DOHH2 (cell line): ENCODE data around the gene PPIA.

ENCODE experiments used
- H3F3A ChIP-seq: fragments of 200-600 bp; sonication (generic), shearing (Covaris generic); 2 replicates; pipeline ENCODE4 v1.6.0; 2016; ENCODE audit warnings: antibody characterized with exemption, mild to moderate bottlenecking; ENCODE audit not compliant: control insufficient read depth, insufficient read depth
- H3K27ac ChIP-seq: fragments of 200-600 bp; sonication (generic); 2 replicates; pipeline ENCODE4 v1.5.1; 2014; ENCODE audit warnings: low read depth, mild to moderate bottlenecking, low read length, moderate library complexity
- H3K27me3 ChIP-seq: fragments of 200-600 bp; sonication (generic); 2 replicates; pipeline ENCODE4 v1.6.1; 2014; ENCODE audit warnings: mild to moderate bottlenecking, low read length, mixed read lengths; ENCODE audit not compliant: control insufficient read depth
- H3K36me3 ChIP-seq: fragments of 200-600 bp; sonication (generic); 2 replicates; pipeline ENCODE4 v1.6.1; 2014; ENCODE audit warnings: mild to moderate bottlenecking, low read length, moderate library complexity, mixed read lengths; ENCODE audit not compliant: control insufficient read depth
- H3K4me1 ChIP-seq: fragments of 200-600 bp; sonication (generic); 2 replicates; pipeline ENCODE4 v1.6.1; 2014; ENCODE audit warnings: mild to moderate bottlenecking, low read length, mixed read lengths; ENCODE audit not compliant: control insufficient read depth
- H3K4me2 ChIP-seq: fragments of 200-600 bp; sonication (generic); 2 replicates; pipeline ENCODE4 v1.6.0; 2014; ENCODE audit warnings: mild to moderate bottlenecking, low read length, moderate library complexity
- H3K4me3 ChIP-seq: fragments of 200-600 bp; sonication (generic); 2 replicates; pipeline ENCODE4 v1.5.1; 2014; ENCODE audit warnings: mild to moderate bottlenecking, low read length, mixed read lengths
- H3K79me2 ChIP-seq: fragments of 200-600 bp; sonication (generic); 2 replicates; pipeline ENCODE4 v1.6.1; 2014; ENCODE audit warnings: mild to moderate bottlenecking, low read length, mixed read lengths; ENCODE audit not compliant: control insufficient read depth
- H3K9me2 ChIP-seq: fragments of 200-600 bp; sonication (generic); replicated peaks from 2 replicates; pipeline ENCODE4 v1.6.1; 2014; ENCODE audit warnings: mild to moderate bottlenecking, low read length, mixed read lengths; ENCODE audit not compliant: control insufficient read depth
- H3K9me3 ChIP-seq: fragments of 200-600 bp; sonication (generic); 2 replicates; pipeline ENCODE4 v1.6.1; 2014; ENCODE audit warnings: antibody characterized with exemption, low read length, mixed read lengths; ENCODE audit not compliant: control insufficient read depth, insufficient read depth
- H4K20me1 ChIP-seq: fragments of 200-600 bp; sonication (generic); 2 replicates; pipeline ENCODE4 v1.6.0; 2014; ENCODE audit warnings: low read depth, mild to moderate bottlenecking, antibody characterized with exemption, low read length, moderate library complexity; ENCODE audit not compliant: control insufficient read depth, insufficient read depth
- CTCF ChIP-seq: fragments of 200-600 bp; sonication (generic); IDR thresholded peaks from one replicate; pipeline ENCODE4 v1.5.1; 2014; ENCODE audit warnings: antibody characterized with exemption, mild to moderate bottlenecking, low read depth, low read length; ENCODE audit not compliant: poor library complexity, severe bottlenecking
- EZH2phosphoT487 ChIP-seq: fragments of 200-600 bp; sonication (generic); IDR thresholded peaks from 2 replicates; pipeline ENCODE4 v1.6.1; 2017; ENCODE audit warnings: borderline replicate concordance, mild to moderate bottlenecking, antibody characterized with exemption, low read length, moderate library complexity, mixed read lengths

Gene PPIA

GRCh38 chr7:44756904-44757303, 39.6 kb upstream of the PPIA start:
- Histone ChIP-seq H3K36me3 (peaks cover 45% of the 10 kb centered on the region), H4K20me1 (peaks cover 20% of the 10 kb centered on the region; the same call in 1 of the 2 replicates), H3K27ac (no peak overlapping the region), H3K27me3 (no peaks in the 10 kb centered on the region), H3K4me2 (no peak overlapping the region), H3F3A (no peaks in the 10 kb centered on the region), H3K9me3 (no peaks in the 10 kb centered on the region), H3K4me3 (no peak overlapping the region), H3K79me2 (peaks cover 39% of the 10 kb centered on the region), H3K4me1 (peaks cover 21% of the 10 kb centered on the region), H3K9me2 (no peaks in the 10 kb centered on the region)
- TF ChIP-seq EZH2phosphoT487: no peak
- TF ChIP-seq CTCF: no peak

GRCh38 chr7:44757311-44757710, 39.2 kb upstream of the PPIA start:
- peaks cover 20% of the 10 kb centered on the region; the same call in 1 of the 2 replicates for H4K20me1 ChIP-seq
- H3K4me3 ChIP-seq: no peak overlapping the region
- peaks cover 16% of the 10 kb centered on the region for H3K4me1 ChIP-seq
- no peaks in the 10 kb centered on the region for H3K27me3 ChIP-seq
- no peak overlapping the region for H3K27ac ChIP-seq
- no peaks in the 10 kb centered on the region for H3K9me3 ChIP-seq
- H3K36me3 ChIP-seq: peaks cover 49% of the 10 kb centered on the region
- no peak overlapping the region for H3K4me2 ChIP-seq
- TF ChIP-seq EZH2phosphoT487: no peak
- TF ChIP-seq CTCF: no peak
- peaks cover 35% of the 10 kb centered on the region for H3K79me2 ChIP-seq
- H3K9me2 ChIP-seq: no peaks in the 10 kb centered on the region
- no peaks in the 10 kb centered on the region for H3F3A ChIP-seq

- H3K27ac ChIP-seq: no peak overlapping the region
- H3K4me2 ChIP-seq: no peak overlapping the region
- H3K4me3 ChIP-seq: no peak overlapping the region
- peaks cover 20% of the 10 kb centered on the region; the same call in 1 of the 2 replicates for H4K20me1 ChIP-seq
- no peaks in the 10 kb centered on the region for H3K9me3 ChIP-seq
- H3K79me2 ChIP-seq: peaks cover 30% of the 10 kb centered on the region
- no peaks in the 10 kb centered on the region for H3F3A ChIP-seq
- H3K4me1 ChIP-seq: peaks cover 12% of the 10 kb centered on the region
- peaks cover 53% of the 10 kb centered on the region for H3K36me3 ChIP-seq
- TF ChIP-seq CTCF (no peak), EZH2phosphoT487 (no peak)
- H3K9me2 ChIP-seq: no peaks in the 10 kb centered on the region
- no peaks in the 10 kb centered on the region for H3K27me3 ChIP-seq
Observed at GRCh38 chr7:44757739-44758138, 38.7 kb upstream of the PPIA start.
